ENCODE data around the gene ZNF766.

DNA sequence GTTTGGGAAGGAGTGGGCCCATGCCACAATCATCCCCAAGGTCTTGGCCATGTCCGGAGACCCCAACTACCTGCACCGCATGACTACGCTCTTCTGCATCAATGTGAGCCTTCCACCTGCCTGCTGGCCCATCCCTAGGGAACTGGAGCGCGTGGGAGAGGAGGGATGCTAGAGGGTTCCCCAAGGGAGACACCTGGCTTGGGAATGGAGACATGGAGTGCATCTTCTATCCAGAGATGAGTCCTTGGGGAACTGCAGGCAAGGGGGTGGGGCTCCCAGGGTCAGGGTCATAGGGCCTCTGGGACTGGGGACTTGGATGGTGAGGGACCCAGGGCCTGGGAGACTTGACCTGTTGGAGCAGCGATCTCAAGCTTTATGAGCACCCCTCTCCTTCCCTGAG, 48.4 kb upstream of the ZNF766 start:
- no peak for TF ChIP-seq GATA2 (IDR thresholded peaks at IDR 0.05; ENCODE audit: low read depth, low read length)
- TF ChIP-seq GATA3 (IDR thresholded peaks at IDR 0.05; ENCODE audit: low read depth, low read length) = no peak
